ENCODE data around the gene PWWP3B.

DNA sequence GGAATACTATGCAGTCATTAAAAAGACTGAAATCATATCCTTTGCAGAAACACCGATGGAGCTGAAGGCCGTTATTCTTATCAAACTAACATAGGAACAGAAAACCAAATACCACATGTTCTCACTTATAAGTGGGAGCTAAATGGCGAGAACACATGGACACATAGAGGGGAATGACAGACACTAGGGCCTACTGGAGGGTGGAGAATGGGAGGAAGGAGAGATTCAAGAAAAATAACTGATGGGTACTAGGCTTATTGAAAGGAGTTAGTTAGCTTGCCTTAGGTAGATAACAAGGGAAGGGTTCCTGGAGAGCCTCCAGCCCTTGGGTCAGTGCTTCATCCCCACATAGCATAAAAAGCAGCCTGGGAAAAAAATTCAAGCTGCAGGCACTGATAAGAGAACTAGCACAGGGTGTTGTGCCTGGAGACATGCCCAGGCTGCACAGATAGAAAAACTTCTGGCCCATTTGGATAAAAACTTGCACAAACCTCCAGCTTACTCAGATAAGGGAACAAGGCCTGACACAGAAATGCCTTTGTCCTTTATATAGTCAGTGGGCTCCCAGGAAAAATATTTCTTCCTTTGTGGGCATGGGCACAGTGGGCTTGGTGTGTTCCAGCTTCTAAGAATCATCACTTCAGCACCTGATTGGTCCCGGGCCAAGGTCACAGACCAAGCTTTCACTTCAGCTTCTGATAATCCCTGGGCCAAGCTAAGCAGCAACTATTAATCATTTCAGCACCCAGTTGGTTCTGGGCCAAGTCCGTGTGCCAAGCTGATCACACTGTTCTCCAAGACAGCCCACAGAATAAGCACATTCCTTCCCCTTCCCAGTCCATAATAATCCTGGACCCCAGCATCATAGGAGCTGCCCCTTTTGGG lies 23.1 kb upstream of the PWWP3B start:
- no peak for TF ChIP-seq POLR2AphosphoS5 (IDR thresholded peaks at IDR 0.05; ENCODE audit: low read depth)
- TF ChIP-seq, protein P1, sequence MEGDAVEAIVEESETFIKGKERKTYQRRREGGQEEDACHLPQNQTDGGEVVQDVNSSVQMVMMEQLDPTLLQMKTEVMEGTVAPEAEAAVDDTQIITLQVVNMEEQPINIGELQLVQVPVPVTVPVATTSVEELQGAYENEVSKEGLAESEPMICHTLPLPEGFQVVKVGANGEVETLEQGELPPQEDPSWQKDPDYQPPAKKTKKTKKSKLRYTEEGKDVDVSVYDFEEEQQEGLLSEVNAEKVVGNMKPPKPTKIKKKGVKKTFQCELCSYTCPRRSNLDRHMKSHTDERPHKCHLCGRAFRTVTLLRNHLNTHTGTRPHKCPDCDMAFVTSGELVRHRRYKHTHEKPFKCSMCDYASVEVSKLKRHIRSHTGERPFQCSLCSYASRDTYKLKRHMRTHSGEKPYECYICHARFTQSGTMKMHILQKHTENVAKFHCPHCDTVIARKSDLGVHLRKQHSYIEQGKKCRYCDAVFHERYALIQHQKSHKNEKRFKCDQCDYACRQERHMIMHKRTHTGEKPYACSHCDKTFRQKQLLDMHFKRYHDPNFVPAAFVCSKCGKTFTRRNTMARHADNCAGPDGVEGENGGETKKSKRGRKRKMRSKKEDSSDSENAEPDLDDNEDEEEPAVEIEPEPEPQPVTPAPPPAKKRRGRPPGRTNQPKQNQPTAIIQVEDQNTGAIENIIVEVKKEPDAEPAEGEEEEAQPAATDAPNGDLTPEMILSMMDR (IDR thresholded peaks at IDR 0.05; ENCODE audit: insufficient read depth, low read length): no peak

Measured in HL-60 (cell line).